RWPE1 (cell line): ENCODE results near the gene ZEB2.
"Not testable (repeated sequence)": the region's sequence is repeated elsewhere in the genome, so short reads cannot be mapped to it uniquely, and the experiment has no call there.

Source experiments
- CTCF ChIA-PET: fragments of 350-600 bp; sonication (Branson Sonifier 250); formaldehyde crosslinking; extraction: SDS; loops from one replicate; lab custom pipeline; 2021; lab: Yijun Ruan, JAX
- POLR2A ChIA-PET: fragments of 400-600 bp; formaldehyde crosslinking; extraction: SDS; loops from one replicate; lab custom pipeline; 2020; ENCODE audit warnings: antibody characterized with exemption; ENCODE audit not compliant: low non-redundant PET; lab: Yijun Ruan, JAX
- DNase-seq: peaks from one replicate; pipeline ENCODE4 v3.0.0; 2012; ENCODE audit warnings: low spot score
- H3K27ac ChIP-seq: fragments of 450-650 bp; 2 replicates; pipeline ENCODE4 v1.5.1; 2017
- CTCF ChIP-seq: fragments of 450-650 bp; conservative IDR thresholded peaks from 2 replicates; pipeline ENCODE4 v1.5.1; 2017; ENCODE audit warnings: low read depth, mild to moderate bottlenecking

ZEB2 gene

GRCh38 chr2:144372410-144373080, 147.4 kb downstream of the ZEB2 start:
- ChIA-PET CTCF (interaction anchor here (0.7 kb wide), 1 partner anchor 655 kb away, joined by 7 read pairs; no protein-coding TSS in a partner anchor), POLR2A (no interaction called here)
- no peak for DNase-seq

GRCh38 chr2:144370937-144371584, 148.9 kb downstream of the ZEB2 start:
- ChIA-PET POLR2A (no interaction called here), CTCF (no interaction called here)
- TF ChIP-seq CTCF, result no peak
- no peak for DNase-seq
- no peak overlapping the region for H3K27ac ChIP-seq

More at GRCh38 chr2:144372410-144373080, 147.4 kb downstream of the ZEB2 start:
- TF ChIP-seq CTCF, result no peak
- no peak overlapping the region for H3K27ac ChIP-seq

- no peak overlapping the region for H3K27ac ChIP-seq
- CTCF ChIA-PET, result no interaction called here
- no peak for DNase-seq
- no peak for TF ChIP-seq CTCF
- POLR2A ChIA-PET, result no interaction called here
These were observed 150.5 kb downstream of the ZEB2 start for GRCh38 chr2:144369416-144369815.

- DNase-seq, result no peak
- H3K27ac ChIP-seq, result no peak overlapping the region
- TF ChIP-seq CTCF, result no peak
- CTCF ChIA-PET, result no interaction called here
- POLR2A ChIA-PET, result no interaction called here
These were observed 153.0 kb downstream of the ZEB2 start for GRCh38 chr2:144366825-144367429.

- H3K27ac ChIP-seq, result no peak overlapping the region
- no peak for DNase-seq
- TF ChIP-seq CTCF, result no peak
- ChIA-PET POLR2A (no interaction called here), CTCF (interaction anchor here (0.6 to 0.7 kb wide), 2 partner anchors 1288 to 1327 kb away, joined by 4 to 7 read pairs; no protein-coding TSS in a partner anchor)
These were observed 154.8 kb downstream of the ZEB2 start for GRCh38 chr2:144364944-144365738.

- POLR2A ChIA-PET, H3K27ac ChIP-seq, DNase-seq, CTCF ChIA-PET: not testable (repeated sequence)
These were observed 155.7 kb downstream of the ZEB2 start for GRCh38 chr2:144364247-144364646.
